Large intestine (tissue), 3 donors: Measurements from ENCODE around the gene SMKR1. TPM values are rescaled to one million over a fixed set of nuclear protein-coding genes. Genes with fewer than 3 reads are reported as not detected.
"Not testable (repeated sequence)": the region's sequence is repeated elsewhere in the genome, so short reads cannot be mapped to it uniquely, and the experiment has no call there.

Experiments used
- DNase-seq, 2 donors: peaks; one replicate each; pipeline versions ENCODE4 v3.0.0 to v3.0.0-alpha.2; 2013
- H3K27ac ChIP-seq: one replicate; pipeline ENCODE4 v1.5.1; 2013; ENCODE audit warnings: low read length
- H3K27me3 ChIP-seq: 2 replicates; pipeline ENCODE4 v1.6.1; 2013; ENCODE audit warnings: low read length; ENCODE audit not compliant: control insufficient read depth, insufficient read depth
- H3K36me3 ChIP-seq: 2 replicates; pipeline ENCODE4 v1.6.1; 2013; ENCODE audit warnings: low read length; ENCODE audit not compliant: control insufficient read depth, insufficient read depth
- H3K4me1 ChIP-seq: one replicate; pipeline ENCODE4 v1.6.1; 2013; ENCODE audit warnings: low read length; ENCODE audit not compliant: control insufficient read depth, insufficient read depth
- H3K4me3 ChIP-seq: one replicate; pipeline ENCODE4 v1.5.1; 2013; ENCODE audit warnings: low read length
- H3K9me3 ChIP-seq: one replicate; pipeline ENCODE4 v1.6.1; 2013; ENCODE audit warnings: mild to moderate bottlenecking, low read depth, low read length, moderate library complexity; ENCODE audit not compliant: control insufficient read depth
- WGBS: methylation state at CpG from one replicate; pipeline ENCODE4 v1.1.5; 2013; ENCODE audit warnings: low lambda C conversion rate; ENCODE audit not compliant: insufficient coverage; 5-methylcytosine and 5-hydroxymethylcytosine counted together
- polyA plus RNA-seq: library from polyadenylated mRNA; unstranded; fragments of 120-200 nt; gene quantifications from one replicate; pipeline ENCODE4 v1.2.1, GENCODE V29; 2013

The SMKR1 gene
- polyA plus RNA-seq, 1 donor, result 1.1 TPM

GRCh38 chr7:129522971-129523340 is 20.6 kb downstream of the SMKR1 start:
- Histone ChIP-seq H3K36me3 (no peaks in the 10 kb centered on the region), H3K9me3 (no peaks in the 10 kb centered on the region), H3K4me1 (no peaks in the 10 kb centered on the region), H3K4me3 (no peak overlapping the region), H3K27me3 (peaks cover 21% of the 10 kb centered on the region), H3K27ac (no peak overlapping the region)
- WGBS, result no CpG with 5 or more reads among the region's 5 CpGs
- DNase-seq, result no peak

GRCh38 chr7:129523924-129524323 is 21.6 kb downstream of the SMKR1 start:
- Histone ChIP-seq H3K36me3 (no peaks in the 10 kb centered on the region), H3K27me3 (peaks cover 21% of the 10 kb centered on the region), H3K9me3 (no peaks in the 10 kb centered on the region), H3K4me3 (no peak overlapping the region), H3K27ac (no peak overlapping the region), H3K4me1 (no peaks in the 10 kb centered on the region)
- no peak for DNase-seq
- 83% methylated on average over 2 of the region's 3 CpGs for WGBS

- H3K27ac ChIP-seq, H3K4me1 ChIP-seq, DNase-seq, H3K4me3 ChIP-seq, H3K9me3 ChIP-seq, H3K36me3 ChIP-seq: not testable (repeated sequence)
- WGBS, result no CpG with 5 or more reads among the region's 2 CpGs
- H3K27me3 ChIP-seq, result peaks cover 21% of the 10 kb centered on the region
Observed at GRCh38 chr7:129524405-129524804, 22.1 kb downstream of the SMKR1 start.

- Histone ChIP-seq H3K27me3 (peaks cover 21% of the 10 kb centered on the region), H3K9me3 (no peaks in the 10 kb centered on the region), H3K36me3 (no peaks in the 10 kb centered on the region), H3K27ac (no peak overlapping the region), H3K4me3 (no peak overlapping the region), H3K4me1 (no peaks in the 10 kb centered on the region)
- WGBS, result no CpG with 5 or more reads among the region's 9 CpGs
- no peak for DNase-seq
Observed at GRCh38 chr7:129525225-129525862, 23.0 kb downstream of the SMKR1 start.

- no peak overlapping the region for H3K4me3 ChIP-seq
- DNase-seq, result no peak
- H3K36me3 ChIP-seq, result no peaks in the 10 kb centered on the region
- H3K27ac ChIP-seq, result no peak overlapping the region
- no CpG with 5 or more reads among the region's 4 CpGs for WGBS
- H3K27me3 ChIP-seq, result peaks cover 8% of the 10 kb centered on the region
- H3K4me1 ChIP-seq, result no peaks in the 10 kb centered on the region
- no peaks in the 10 kb centered on the region for H3K9me3 ChIP-seq
Observed at GRCh38 chr7:129529643-129530042, 27.3 kb downstream of the SMKR1 start.

GRCh38 chr7:129530795-129531391 is 28.6 kb downstream of the SMKR1 start:
- no peak for DNase-seq
- no peak overlapping the region for H3K4me3 ChIP-seq
- H3K27ac ChIP-seq, result no peak overlapping the region
- no peaks in the 10 kb centered on the region for H3K4me1 ChIP-seq
- no peaks in the 10 kb centered on the region for H3K36me3 ChIP-seq
- WGBS, result 93% methylated on average over 3 of the region's 5 CpGs
- H3K27me3 ChIP-seq, result no peaks in the 10 kb centered on the region
- H3K9me3 ChIP-seq, result no peaks in the 10 kb centered on the region

- no peaks in the 10 kb centered on the region for H3K27me3 ChIP-seq
- no peak overlapping the region for H3K4me3 ChIP-seq
- WGBS, result 80% methylated on average over 3 of the region's 11 CpGs
- no peaks in the 10 kb centered on the region for H3K9me3 ChIP-seq
- H3K27ac ChIP-seq, result no peak overlapping the region
- no peaks in the 10 kb centered on the region for H3K4me1 ChIP-seq
- DNase-seq, result no peak
- H3K36me3 ChIP-seq, result no peaks in the 10 kb centered on the region
Observed at GRCh38 chr7:129531721-129532120, 29.4 kb downstream of the SMKR1 start.

- WGBS, result no CpG with 5 or more reads among the region's 19 CpGs
- H3K27ac ChIP-seq, result no peak overlapping the region
- no peaks in the 10 kb centered on the region for H3K9me3 ChIP-seq
Observed at GRCh38 chr7:129532375-129532774, 30.0 kb downstream of the SMKR1 start.

GRCh38 chr7:129534558-129535274 is 32.4 kb downstream of the SMKR1 start:
- not testable (repeated sequence) for H3K27me3 ChIP-seq, H3K9me3 ChIP-seq, H3K4me1 ChIP-seq, DNase-seq, H3K27ac ChIP-seq, H3K4me3 ChIP-seq, H3K36me3 ChIP-seq
- WGBS, result no CpG with 5 or more reads among the region's 20 CpGs

More at GRCh38 chr7:129532375-129532774, 30.0 kb downstream of the SMKR1 start:
- H3K27me3 ChIP-seq, result no peaks in the 10 kb centered on the region
- no peaks in the 10 kb centered on the region for H3K4me1 ChIP-seq
- no peaks in the 10 kb centered on the region for H3K36me3 ChIP-seq
- H3K4me3 ChIP-seq, result no peak overlapping the region
- no peak for DNase-seq

- no peaks in the 10 kb centered on the region for H3K36me3 ChIP-seq
- no peak for DNase-seq
- no peaks in the 10 kb centered on the region for H3K9me3 ChIP-seq
- 95% methylated on average over 2 of the region's 5 CpGs for WGBS
- no peaks in the 10 kb centered on the region for H3K4me1 ChIP-seq
- H3K27me3 ChIP-seq, result no peaks in the 10 kb centered on the region
- no peak overlapping the region for H3K27ac ChIP-seq
- no peak overlapping the region for H3K4me3 ChIP-seq
Observed at GRCh38 chr7:129535896-129536295, 33.6 kb downstream of the SMKR1 start.
